ENCODE data around the gene ARL4A.

DNA sequence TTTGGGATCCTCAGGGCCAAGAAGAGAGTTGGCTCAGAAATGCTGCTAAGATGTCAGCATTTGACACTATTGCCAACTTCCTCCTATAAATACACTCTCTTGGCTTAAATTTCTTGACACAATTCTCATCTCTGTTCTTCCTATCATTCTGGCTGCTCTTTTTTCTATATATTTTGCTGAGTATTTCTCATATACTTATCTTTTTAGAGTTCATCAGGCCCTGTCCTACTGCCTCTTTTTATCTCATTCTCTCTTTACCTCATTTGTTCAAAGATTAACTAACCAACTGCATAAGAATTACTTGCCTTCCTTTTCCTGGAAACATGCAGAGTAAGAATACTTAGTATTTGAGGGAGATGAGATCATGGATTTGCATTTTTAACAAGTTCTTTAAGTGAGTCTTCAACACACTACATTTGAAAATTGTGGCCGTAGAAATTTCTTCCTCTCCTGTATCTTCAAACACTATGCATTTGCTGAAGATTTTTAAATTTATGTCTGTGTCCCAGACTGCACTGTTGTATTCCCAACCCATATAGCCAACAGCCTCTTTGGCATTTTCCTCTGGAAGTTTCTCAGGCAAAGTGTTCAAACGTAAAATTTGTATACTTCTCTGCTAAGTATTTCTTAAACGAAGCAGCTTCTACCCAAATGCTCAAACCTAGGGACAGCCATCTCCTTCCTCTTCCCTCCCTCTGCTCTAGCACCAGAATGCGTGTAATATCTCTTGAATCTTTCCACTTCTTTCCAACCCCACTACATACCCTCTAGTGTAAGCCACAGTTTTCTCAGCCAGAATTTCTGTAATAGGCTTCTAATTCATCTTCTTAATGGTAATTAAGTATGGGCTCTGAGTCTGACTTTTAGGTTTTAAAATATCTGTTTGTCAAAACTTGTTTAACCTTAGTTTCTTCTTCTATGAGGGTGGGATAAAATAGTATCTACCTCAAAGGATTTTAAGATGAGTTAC is 35.5 kb downstream of the ARL4A start:
- TF ChIP-seq, protein P1, sequence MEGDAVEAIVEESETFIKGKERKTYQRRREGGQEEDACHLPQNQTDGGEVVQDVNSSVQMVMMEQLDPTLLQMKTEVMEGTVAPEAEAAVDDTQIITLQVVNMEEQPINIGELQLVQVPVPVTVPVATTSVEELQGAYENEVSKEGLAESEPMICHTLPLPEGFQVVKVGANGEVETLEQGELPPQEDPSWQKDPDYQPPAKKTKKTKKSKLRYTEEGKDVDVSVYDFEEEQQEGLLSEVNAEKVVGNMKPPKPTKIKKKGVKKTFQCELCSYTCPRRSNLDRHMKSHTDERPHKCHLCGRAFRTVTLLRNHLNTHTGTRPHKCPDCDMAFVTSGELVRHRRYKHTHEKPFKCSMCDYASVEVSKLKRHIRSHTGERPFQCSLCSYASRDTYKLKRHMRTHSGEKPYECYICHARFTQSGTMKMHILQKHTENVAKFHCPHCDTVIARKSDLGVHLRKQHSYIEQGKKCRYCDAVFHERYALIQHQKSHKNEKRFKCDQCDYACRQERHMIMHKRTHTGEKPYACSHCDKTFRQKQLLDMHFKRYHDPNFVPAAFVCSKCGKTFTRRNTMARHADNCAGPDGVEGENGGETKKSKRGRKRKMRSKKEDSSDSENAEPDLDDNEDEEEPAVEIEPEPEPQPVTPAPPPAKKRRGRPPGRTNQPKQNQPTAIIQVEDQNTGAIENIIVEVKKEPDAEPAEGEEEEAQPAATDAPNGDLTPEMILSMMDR (IDR thresholded peaks at IDR 0.05; ENCODE audit: extremely low read depth in 1 of 2, insufficient read depth in 1 of 2, low read depth in 1 of 2, low read length in 2 of 2) = no peak
- no peak for TF ChIP-seq POLR2A (IDR thresholded peaks at IDR 0.05; ENCODE audit: low read depth, low read length)
- TF ChIP-seq EZH2 (IDR thresholded peaks at IDR 0.05; ENCODE audit: borderline replicate concordance, low read depth, low read length, severe bottlenecking) = no peak
- no peak for TF ChIP-seq MYC (IDR thresholded peaks at IDR 0.05; ENCODE audit: low read depth, low read length)
